Endothelial cell (in vitro differentiated cells): ENCODE results near the gene HUS1. TPM values are rescaled to one million over a fixed set of nuclear protein-coding genes. Genes with fewer than 3 reads are reported as not detected.
"Not testable (repeated sequence)": the region's sequence is repeated elsewhere in the genome, so short reads cannot be mapped to it uniquely, and the experiment has no call there.

Experiments
- DNase-seq: peaks from one replicate; pipeline ENCODE4 v3.0.0; 2021; ENCODE audit warnings: low spot score
- H3K27ac Mint-ChIP-seq: one replicate; pipeline ENCODE4 v1.8.0; 2021; ENCODE audit warnings: mixed read lengths, inconsistent platforms; ENCODE audit not compliant: unreplicated experiment
- H3K27me3 Mint-ChIP-seq: one replicate; pipeline ENCODE4 v1.8.0; 2021; ENCODE audit warnings: mild to moderate bottlenecking, moderate library complexity, mixed read lengths, inconsistent platforms; ENCODE audit not compliant: unreplicated experiment
- H3K36me3 Mint-ChIP-seq: one replicate; pipeline ENCODE4 v1.8.0; 2021; ENCODE audit warnings: mild to moderate bottlenecking, low read depth, mixed read lengths, inconsistent platforms; ENCODE audit not compliant: unreplicated experiment
- H3K4me1 Mint-ChIP-seq: one replicate; pipeline ENCODE4 v1.8.0; 2021; ENCODE audit warnings: mild to moderate bottlenecking, mixed read lengths, inconsistent platforms; ENCODE audit not compliant: unreplicated experiment
- H3K4me3 Mint-ChIP-seq: one replicate; pipeline ENCODE4 v1.8.0; 2021; ENCODE audit warnings: mild to moderate bottlenecking, mixed read lengths, inconsistent platforms; ENCODE audit not compliant: unreplicated experiment
- H3K9me3 Mint-ChIP-seq: one replicate; pipeline ENCODE4 v1.8.0; 2021; ENCODE audit warnings: mixed read lengths, inconsistent platforms; ENCODE audit not compliant: unreplicated experiment
- CTCF ChIP-seq: fragments of 200-600 bp; sonication (generic); IDR thresholded peaks from one replicate; pipeline ENCODE4 v1.5.0; 2021; ENCODE audit warnings: antibody characterized with exemption; ENCODE audit not compliant: unreplicated experiment
- total RNA-seq: library from RNA; stranded (reverse); fragmentation: NEBNext Ultra II Directional; extraction: Animal tissue kit (Norgen Biotek cat#: 25700); gene quantifications from one replicate; pipeline ENCODE4 v1.2.1, GENCODE V29; 2021; ENCODE audit not compliant: unreplicated experiment

The HUS1 gene
- total RNA-seq, 1 donor from 2014 or later: 27.4 TPM

- Mint-ChIP-seq H3K9me3 (no peaks in the 10 kb centered on the region), H3K36me3 (no peaks in the 10 kb centered on the region), H3K4me3 (peak overlapping the region; percentile 78), H3K27ac (no peak overlapping the region), H3K27me3 (peaks cover 4% of the 10 kb centered on the region), H3K4me1 (peaks cover 65% of the 10 kb centered on the region)
- DNase-seq: no peak
- no peak for TF ChIP-seq CTCF
Observed at GRCh38 chr7:47946581-47947354, 32.6 kb downstream of the HUS1 start.

GRCh38 chr7:47945261-47946015 is 34.0 kb downstream of the HUS1 start:
- H3K27ac Mint-ChIP-seq: no peak overlapping the region

GRCh38 chr7:47944536-47945260 is 34.7 kb downstream of the HUS1 start:
- Mint-ChIP-seq H3K27me3 (peaks cover 4% of the 10 kb centered on the region), H3K4me3 (no peak overlapping the region), H3K9me3 (no peaks in the 10 kb centered on the region), H3K36me3 (no peaks in the 10 kb centered on the region), H3K4me1 (peaks cover 69% of the 10 kb centered on the region), H3K27ac (no peak overlapping the region)
- no peak for TF ChIP-seq CTCF
- DNase-seq: no peak

More at GRCh38 chr7:47945261-47946015, 34.0 kb downstream of the HUS1 start:
- TF ChIP-seq CTCF: peak; percentile 80
- Mint-ChIP-seq H3K9me3 (no peaks in the 10 kb centered on the region), H3K27me3 (peaks cover 4% of the 10 kb centered on the region), H3K4me3 (no peak overlapping the region), H3K4me1 (peaks cover 68% of the 10 kb centered on the region), H3K36me3 (no peaks in the 10 kb centered on the region)
- peak; percentile 76 for DNase-seq

- H3K4me3 Mint-ChIP-seq: no peak overlapping the region
- H3K4me1 Mint-ChIP-seq: peaks cover 68% of the 10 kb centered on the region
- no peaks in the 10 kb centered on the region for H3K9me3 Mint-ChIP-seq
- H3K27ac Mint-ChIP-seq: peak overlapping the region; percentile 93
- DNase-seq: no peak
- H3K27me3 Mint-ChIP-seq: peaks cover 4% of the 10 kb centered on the region
- no peak for TF ChIP-seq CTCF
- H3K36me3 Mint-ChIP-seq: peaks cover 3% of the 10 kb centered on the region
Observed at GRCh38 chr7:47943676-47944474, 35.5 kb downstream of the HUS1 start.

GRCh38 chr7:47942651-47943050 is 36.8 kb downstream of the HUS1 start:
- H3K27me3 Mint-ChIP-seq, H3K36me3 Mint-ChIP-seq, H3K27ac Mint-ChIP-seq, H3K9me3 Mint-ChIP-seq, H3K4me3 Mint-ChIP-seq, DNase-seq: not testable (repeated sequence)
- H3K4me1 Mint-ChIP-seq: peaks cover 58% of the 10 kb centered on the region
